ENCODE measurements around the gene PDE9A.

DNA sequence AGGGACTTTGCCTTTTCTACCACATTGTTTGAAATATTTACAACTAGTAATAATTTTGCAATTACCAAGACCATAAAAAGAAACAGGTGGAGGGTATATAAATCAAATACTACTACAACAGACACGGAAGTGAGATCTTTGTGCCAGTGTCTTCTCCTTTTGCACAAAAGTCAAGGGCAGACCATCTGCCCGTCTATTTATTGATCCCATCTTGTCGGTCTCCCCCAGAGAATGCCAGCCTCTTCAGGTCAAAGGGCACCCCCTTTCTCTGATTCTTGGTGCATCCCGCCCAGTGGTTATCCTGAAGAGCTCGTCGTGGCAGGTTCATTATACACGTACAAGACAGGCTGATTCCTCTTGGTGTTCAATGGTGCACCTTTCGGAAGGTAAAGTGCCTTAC is 4.8 kb upstream of the PDE9A start:
- TF ChIP-seq TAF1 (IDR thresholded peaks at IDR 0.05; ENCODE audit: borderline replicate concordance, insufficient read depth, low read length), result no peak
- TF ChIP-seq FOXP2 (optimal IDR thresholded peaks at IDR 0.05; ENCODE audit: borderline replicate concordance, extremely low read depth, extremely low read length, insufficient read depth), result no peak
- no peak for TF ChIP-seq POLR2AphosphoS5 (IDR thresholded peaks at IDR 0.05; ENCODE audit: low read depth, low read length)
- no peak for TF ChIP-seq SIN3A (IDR thresholded peaks at IDR 0.05; ENCODE audit: borderline replicate concordance, insufficient read depth, low read length)
- TF ChIP-seq, protein P1, sequence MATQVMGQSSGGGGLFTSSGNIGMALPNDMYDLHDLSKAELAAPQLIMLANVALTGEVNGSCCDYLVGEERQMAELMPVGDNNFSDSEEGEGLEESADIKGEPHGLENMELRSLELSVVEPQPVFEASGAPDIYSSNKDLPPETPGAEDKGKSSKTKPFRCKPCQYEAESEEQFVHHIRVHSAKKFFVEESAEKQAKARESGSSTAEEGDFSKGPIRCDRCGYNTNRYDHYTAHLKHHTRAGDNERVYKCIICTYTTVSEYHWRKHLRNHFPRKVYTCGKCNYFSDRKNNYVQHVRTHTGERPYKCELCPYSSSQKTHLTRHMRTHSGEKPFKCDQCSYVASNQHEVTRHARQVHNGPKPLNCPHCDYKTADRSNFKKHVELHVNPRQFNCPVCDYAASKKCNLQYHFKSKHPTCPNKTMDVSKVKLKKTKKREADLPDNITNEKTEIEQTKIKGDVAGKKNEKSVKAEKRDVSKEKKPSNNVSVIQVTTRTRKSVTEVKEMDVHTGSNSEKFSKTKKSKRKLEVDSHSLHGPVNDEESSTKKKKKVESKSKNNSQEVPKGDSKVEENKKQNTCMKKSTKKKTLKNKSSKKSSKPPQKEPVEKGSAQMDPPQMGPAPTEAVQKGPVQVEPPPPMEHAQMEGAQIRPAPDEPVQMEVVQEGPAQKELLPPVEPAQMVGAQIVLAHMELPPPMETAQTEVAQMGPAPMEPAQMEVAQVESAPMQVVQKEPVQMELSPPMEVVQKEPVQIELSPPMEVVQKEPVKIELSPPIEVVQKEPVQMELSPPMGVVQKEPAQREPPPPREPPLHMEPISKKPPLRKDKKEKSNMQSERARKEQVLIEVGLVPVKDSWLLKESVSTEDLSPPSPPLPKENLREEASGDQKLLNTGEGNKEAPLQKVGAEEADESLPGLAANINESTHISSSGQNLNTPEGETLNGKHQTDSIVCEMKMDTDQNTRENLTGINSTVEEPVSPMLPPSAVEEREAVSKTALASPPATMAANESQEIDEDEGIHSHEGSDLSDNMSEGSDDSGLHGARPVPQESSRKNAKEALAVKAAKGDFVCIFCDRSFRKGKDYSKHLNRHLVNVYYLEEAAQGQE (IDR thresholded peaks at IDR 0.05; ENCODE audit: insufficient read depth in 1 of 2, low read depth in 2 of 2, low read length in 2 of 2), result no peak
